ENCODE data around the gene ABHD15. TPM values are rescaled to one million over a fixed set of nuclear protein-coding genes. Genes with fewer than 3 reads are reported as not detected.

ABHD15 gene
- total RNA-seq, 2 donors from 2014 or later = 9.2 to 11.9 TPM

DNA sequence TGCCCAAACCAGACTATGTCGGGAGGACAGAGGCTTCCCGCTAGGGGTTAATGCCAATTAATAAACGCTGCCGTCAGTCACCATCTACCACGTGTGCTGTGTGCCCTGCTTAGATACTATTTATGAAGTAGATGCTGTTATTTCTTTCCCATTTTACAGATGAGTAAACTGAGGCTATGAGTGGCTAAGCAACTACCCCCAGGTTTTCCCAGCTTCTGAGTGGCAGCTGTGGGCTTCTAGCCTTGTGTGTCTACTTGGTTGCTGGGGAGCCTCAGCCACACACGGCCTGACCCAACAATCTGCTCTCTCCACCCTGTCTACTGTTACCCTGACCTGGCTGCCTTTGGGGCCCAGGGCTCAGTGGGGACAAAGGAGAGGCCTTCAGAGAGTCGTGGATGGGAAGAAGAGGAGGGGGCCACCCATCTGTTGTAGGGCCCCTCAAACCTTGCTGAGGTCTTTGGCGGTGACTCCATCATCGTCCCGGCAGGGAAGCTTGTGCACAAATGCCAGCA lies 15.5 kb upstream of the ABHD15 start:
- no peaks in the 10 kb centered on the region for H3K36me3 ChIP-seq (replicated peaks in 1 of 2; ENCODE audit: insufficient read depth in 1 of 2, low read depth in 2 of 2)

GRCh38 chr17:29581583-29582253 lies 14.9 kb upstream of the ABHD15 start:
- Histone ChIP-seq H3K27me3 (no peaks in the 10 kb centered on the region), H3K36me3 (replicated peaks in 1 of 2; ENCODE audit: insufficient read depth in 1 of 2, low read depth in 2 of 2) (no peaks in the 10 kb centered on the region), H3K4me1 (no peaks in the 10 kb centered on the region), H3K9me3 (no peaks in the 10 kb centered on the region), H3K4me3 (no peak overlapping the region), H3K27ac (no peak overlapping the region)
- 82 to 98% methylated on average over 8 to 20 of the region's 20 CpGs for WGBS, 2 donors
- ATAC-seq (no peak), DNase-seq (peak in 2 of 4 donors; percentile 7 to 14)
- intact Hi-C loops (cut with DNase I) = no loop called here
- no peak for TF ChIP-seq POLR2A (IDR thresholded peaks at IDR 0.05)
- TF ChIP-seq, protein P1, sequence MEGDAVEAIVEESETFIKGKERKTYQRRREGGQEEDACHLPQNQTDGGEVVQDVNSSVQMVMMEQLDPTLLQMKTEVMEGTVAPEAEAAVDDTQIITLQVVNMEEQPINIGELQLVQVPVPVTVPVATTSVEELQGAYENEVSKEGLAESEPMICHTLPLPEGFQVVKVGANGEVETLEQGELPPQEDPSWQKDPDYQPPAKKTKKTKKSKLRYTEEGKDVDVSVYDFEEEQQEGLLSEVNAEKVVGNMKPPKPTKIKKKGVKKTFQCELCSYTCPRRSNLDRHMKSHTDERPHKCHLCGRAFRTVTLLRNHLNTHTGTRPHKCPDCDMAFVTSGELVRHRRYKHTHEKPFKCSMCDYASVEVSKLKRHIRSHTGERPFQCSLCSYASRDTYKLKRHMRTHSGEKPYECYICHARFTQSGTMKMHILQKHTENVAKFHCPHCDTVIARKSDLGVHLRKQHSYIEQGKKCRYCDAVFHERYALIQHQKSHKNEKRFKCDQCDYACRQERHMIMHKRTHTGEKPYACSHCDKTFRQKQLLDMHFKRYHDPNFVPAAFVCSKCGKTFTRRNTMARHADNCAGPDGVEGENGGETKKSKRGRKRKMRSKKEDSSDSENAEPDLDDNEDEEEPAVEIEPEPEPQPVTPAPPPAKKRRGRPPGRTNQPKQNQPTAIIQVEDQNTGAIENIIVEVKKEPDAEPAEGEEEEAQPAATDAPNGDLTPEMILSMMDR (IDR thresholded peaks at IDR 0.05) = no peak

More for the DNA sequence above, 15.5 kb upstream of the ABHD15 start:
- ATAC-seq (no peak), DNase-seq (no peak)
- H3K4me3 ChIP-seq = no peak overlapping the region
- peaks cover 3% of the 10 kb centered on the region for H3K4me1 ChIP-seq
- TF ChIP-seq, protein P1 (IDR thresholded peaks at IDR 0.05) = no peak
- TF ChIP-seq POLR2A (IDR thresholded peaks at IDR 0.05) = no peak
- H3K27ac ChIP-seq = no peak overlapping the region
- WGBS, 2 donors = 74 to 89% methylated on average over 7 to 10 of the region's 10 CpGs
- intact Hi-C loops (cut with DNase I) = no loop called here
- H3K9me3 ChIP-seq = no peaks in the 10 kb centered on the region
- no peaks in the 10 kb centered on the region for H3K27me3 ChIP-seq

- peak; percentile 86 to 93 (median 90) for DNase-seq
These were observed 13.3 kb upstream of the ABHD15 start for GRCh38 chr17:29579866-29580771.

GRCh38 chr17:29578626-29579485 lies 12.0 kb upstream of the ABHD15 start:
- no peak overlapping the region for H3K27ac ChIP-seq
- TF ChIP-seq POLR2A (IDR thresholded peaks at IDR 0.05) = no peak
- TF ChIP-seq, protein P1 (IDR thresholded peaks at IDR 0.05) = no peak
- intact Hi-C loops (cut with DNase I) = no loop called here

More at GRCh38 chr17:29579866-29580771, 13.3 kb upstream of the ABHD15 start:
- WGBS, 2 donors = 55 to 60% methylated on average over 15 of the region's 15 CpGs
- ATAC-seq = peak; percentile 88
- Histone ChIP-seq H3K36me3 (replicated peaks in 1 of 2; ENCODE audit: insufficient read depth in 1 of 2, low read depth in 2 of 2) (peaks cover 0 to 3% of the 10 kb centered on the region in 2 donors), H3K4me3 (no peak overlapping the region), H3K27ac (no peak overlapping the region), H3K27me3 (no peaks in the 10 kb centered on the region), H3K4me1 (peaks cover under 1% of the 10 kb centered on the region), H3K9me3 (no peaks in the 10 kb centered on the region)
- intact Hi-C loops (cut with DNase I) = no loop called here
- no peak for TF ChIP-seq POLR2A (IDR thresholded peaks at IDR 0.05)
- TF ChIP-seq, protein P1 (IDR thresholded peaks at IDR 0.05) = peak; percentile 76 to 95 (median 93)

More at GRCh38 chr17:29578626-29579485, 12.0 kb upstream of the ABHD15 start:
- DNase-seq (peak in 2 of 4 donors; percentile 4 to 10), ATAC-seq (no peak)
- H3K36me3 ChIP-seq (replicated peaks in 1 of 2; ENCODE audit: insufficient read depth in 1 of 2, low read depth in 2 of 2) = peaks cover 0 to 3% of the 10 kb centered on the region in 2 donors
- H3K4me3 ChIP-seq = no peak overlapping the region
- 87 to 95% methylated on average over 11 to 14 of the region's 14 CpGs for WGBS, 2 donors
- H3K9me3 ChIP-seq = no peaks in the 10 kb centered on the region
- no peaks in the 10 kb centered on the region for H3K27me3 ChIP-seq
- peaks cover 14% of the 10 kb centered on the region for H3K4me1 ChIP-seq
